HG02938 (cell line): ENCODE data around the gene DOCK10.
"Not testable (repeated sequence)": the region's sequence is repeated elsewhere in the genome, so short reads cannot be mapped to it uniquely, and the experiment has no call there.

Experiments
- ATAC-seq: cut with Tn5 transposase; IDR thresholded peaks from one replicate; pipeline ENCODE4 v1.9.1; 2021; ENCODE audit warnings: mild to moderate bottlenecking, moderate library complexity; ENCODE audit not compliant: unreplicated experiment

The DOCK10 gene

DNA sequence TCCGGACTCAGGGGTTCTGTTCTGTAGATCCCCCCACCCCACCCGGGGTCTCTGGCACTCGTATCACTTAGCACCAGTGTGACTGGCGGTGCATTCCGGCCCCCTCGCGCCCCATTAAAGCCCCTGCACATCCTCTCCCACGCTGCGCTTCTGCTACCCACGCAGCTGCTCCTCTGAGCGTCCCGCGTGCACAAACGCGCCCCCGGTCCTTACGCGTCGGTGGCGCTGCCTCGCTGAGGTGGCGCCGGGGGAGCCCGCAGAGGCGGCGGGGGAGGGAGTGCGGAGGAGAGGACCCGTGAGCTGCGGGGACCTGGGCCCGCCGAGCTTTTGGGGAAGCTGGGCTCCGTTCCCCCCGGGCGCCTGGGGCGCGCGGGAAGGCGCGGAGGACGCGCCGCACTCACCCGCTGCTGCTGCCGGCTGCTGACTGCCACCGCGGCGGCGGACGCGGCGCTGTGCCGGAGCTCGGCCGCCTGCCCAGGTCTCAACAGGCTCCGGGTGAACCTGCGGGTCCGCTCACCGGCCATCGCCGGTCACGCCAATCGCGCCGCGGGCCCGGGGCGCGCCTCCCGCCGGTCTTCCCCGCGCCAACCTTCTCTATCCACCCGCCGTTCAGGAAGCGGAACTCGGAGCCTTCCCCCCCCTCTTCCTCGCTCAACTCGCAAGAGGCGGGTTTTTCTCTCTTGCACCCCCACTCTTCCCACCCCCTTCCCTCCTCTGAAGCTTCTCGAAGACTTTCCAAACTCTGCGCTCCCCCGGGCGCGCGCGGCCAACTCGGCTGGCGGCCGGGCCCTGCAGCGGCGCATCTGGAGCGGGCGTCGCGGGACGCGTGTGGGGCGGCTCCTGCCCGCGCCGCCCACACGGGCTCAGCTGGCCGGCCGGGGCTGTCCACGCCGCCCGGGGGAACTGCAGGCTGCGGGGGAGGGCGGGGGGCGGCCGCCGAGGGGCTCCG, at the start of gene DOCK10:
TSS of gene DOCK10 (minus strand) at position 618 of the 949 bp plus-strand sequence. CDS start at position 524, 94 bp downstream.
- ATAC-seq: peak; percentile 28

DNA sequence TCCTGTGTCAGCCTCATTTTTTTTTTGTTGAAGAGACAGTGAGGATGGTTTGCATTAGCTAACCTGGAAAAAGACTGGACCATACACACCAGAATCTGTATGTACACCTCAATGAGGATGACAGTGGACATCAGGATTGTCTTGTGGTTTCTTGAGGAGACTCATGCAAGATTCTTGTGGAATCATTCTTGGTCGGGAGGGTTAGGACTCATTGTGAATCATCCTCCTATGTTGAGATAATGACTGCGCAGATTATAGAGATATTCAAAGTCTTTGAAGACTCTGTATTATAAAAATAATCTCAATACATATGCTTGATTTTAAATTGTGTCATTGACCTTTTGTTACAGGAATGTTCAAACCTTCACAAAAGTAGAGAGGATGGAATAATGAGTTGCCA, 49.1 kb upstream of the DOCK10 start:
- ATAC-seq: no peak

DNA sequence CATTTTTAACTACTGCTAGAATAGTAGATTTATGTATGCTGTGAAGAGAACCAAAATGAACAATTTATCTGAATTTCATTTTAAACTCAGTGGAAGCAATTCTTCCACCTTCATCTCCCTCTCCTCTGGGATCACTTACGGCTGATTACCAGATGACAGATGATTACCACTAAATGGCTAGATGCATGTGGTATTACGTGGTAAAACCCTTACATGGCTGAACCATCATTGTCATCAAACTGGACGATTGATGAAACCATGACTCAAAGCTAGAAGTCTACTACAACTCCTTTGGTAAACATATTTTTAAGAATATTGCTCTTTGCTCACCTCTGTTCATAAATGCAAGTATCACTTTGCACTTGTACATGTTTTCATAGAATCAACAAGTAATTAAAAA, 48.5 kb upstream of the DOCK10 start:
- no peak for ATAC-seq

DNA sequence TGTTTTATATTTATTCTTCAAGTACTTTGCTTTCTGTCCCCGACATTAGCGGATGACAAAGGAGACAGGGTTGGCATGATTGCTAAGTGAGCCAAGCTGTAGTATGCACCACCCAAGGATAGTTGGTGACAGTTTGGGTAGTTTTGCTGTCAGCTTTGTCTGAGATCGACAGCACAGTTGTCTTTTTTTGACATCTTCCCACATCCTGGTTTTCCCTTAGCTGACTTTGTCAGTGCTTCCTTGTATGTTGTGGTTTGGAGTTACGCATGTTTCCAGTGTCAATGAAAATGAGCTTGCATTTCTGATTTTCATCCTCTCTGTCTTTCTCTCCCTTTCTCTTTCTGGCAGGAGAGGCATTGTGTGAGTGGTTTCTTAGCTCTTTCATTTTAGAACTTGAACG, 44.6 kb upstream of the DOCK10 start:
- ATAC-seq: no peak

DNA sequence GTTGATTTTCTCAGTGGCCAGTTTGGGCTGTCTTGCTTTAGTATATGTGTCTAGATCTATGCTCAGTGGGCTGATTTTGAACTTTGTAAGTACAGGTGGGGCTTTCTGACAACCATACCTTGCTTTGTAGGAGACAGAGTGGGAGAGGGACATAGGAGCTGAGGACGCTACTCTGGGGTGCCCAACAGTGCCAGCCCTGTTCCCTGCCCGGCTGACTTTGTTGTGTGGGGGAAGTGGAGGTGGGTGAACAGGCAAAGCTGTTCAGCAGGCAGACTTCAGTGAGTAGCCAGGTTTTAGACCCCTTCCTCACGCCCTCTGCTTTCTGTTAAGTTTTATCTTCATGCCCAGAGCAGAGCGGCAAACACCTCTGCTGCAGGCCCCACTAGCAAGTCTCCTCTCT, 44.2 kb upstream of the DOCK10 start:
- ATAC-seq: no peak

DNA sequence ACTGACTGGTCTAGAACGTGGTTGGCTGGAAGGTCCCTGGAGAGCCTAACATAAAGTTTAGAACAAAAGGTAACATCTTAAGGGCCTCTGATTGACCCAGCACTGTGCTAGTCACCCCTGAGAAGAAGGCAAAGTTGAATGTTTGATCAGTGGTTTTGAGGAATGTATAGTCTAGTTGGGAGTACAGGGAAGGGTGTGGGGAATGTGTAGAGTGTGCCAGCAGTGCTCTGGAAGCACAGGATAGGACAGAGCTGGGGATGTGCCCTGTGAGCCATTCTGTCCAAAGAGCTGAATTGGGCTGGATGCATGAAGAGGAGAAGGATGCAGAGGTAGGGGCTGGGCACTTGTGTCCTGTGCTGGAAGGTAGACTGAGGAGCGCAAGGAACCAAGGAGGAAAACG, 41.0 kb upstream of the DOCK10 start:
- ATAC-seq: no peak

DNA sequence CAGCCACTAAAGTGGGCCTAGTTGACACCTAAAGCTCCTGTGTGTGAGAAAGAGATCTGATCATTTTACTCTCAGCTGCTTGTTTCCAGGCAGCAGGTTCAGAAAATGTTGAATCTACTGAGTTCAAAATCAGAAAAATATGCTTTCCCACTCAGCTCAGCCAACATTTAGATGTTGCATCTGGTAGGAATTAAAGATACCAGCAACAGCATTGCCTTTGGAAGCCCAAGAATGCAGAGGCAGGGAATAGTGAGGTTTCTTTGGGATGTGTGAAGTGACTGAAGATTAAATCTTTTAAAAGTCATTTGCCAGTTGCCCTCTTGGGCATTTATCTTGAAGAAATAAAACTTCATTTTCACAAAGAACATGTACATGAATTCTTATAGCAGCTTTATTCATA, 33.9 kb upstream of the DOCK10 start:
- no peak for ATAC-seq

DNA sequence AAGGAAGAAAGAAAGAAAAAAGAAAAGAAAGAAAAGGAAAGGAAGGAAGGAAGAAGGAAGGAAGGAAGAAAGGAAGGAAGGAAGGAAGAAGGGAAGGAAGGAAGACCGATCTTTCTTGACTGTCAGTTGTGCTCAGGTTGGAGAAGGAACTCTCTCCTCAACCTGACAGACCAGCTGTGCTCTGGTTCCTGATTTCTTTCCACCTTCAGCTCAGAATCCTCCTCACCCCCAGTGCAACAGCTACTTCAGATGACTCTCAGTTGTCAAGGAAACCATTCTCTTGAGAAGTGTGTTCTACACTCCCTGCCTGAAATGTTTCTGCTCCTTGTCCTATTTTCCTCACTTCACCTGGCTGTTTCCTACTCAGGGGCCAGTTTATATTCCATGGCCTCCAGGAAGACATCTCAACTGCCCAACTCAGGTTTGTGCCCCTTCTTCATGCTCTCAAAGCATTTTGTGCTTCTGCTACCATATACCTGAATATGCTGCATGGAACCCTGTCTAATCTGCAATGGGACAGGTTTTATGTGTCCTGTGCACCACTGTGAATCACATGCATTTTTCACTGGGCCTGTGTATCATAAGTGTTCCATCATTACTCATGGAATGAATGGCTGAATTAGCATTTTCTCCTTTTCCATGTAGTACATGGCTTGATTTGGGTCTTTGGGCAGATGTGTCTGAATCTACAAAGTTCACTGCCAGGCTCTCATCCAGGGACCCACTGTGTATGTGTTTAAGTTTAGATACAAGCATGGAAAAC, 32.8 kb upstream of the DOCK10 start:
- no peak for ATAC-seq

DNA sequence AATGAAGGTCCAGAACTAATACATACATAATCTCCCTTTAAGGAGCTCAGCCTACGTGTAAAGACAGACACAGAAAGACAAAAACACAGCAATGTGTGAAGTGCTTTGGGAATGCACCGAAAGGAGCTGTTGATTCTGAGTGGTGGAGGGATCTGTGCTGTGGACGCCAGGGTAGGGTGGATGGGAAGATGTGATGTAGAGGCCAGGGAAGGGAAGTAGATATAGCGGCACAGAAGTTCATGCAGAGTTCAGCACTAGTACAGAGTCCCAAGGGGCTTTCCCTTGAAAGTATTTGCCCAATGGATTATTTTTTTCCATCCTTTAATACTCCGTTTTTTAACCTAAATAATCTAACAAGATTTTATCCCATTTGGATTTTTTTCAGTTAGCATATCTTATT, 32.1 kb upstream of the DOCK10 start:
- no peak for ATAC-seq

DNA sequence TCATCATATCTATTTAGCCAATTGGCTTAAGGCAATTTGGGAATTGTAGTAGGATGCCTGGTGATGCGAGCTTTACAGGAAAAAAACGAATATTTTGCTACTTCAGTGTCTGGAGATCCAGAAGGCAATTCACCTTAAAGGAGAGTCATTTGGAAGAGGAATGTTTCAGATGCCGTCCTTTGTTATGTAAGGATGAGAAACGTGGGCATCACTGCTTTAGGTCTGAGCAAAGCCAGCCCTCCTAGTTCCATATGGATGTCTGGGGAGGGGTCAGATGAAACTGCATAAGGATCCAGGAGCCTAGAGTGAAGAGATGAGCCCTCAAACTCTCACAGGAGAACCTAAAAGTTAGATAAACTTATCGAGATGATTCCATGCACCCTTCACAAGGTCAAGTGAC, 30.9 kb upstream of the DOCK10 start:
- ATAC-seq: no peak

DNA sequence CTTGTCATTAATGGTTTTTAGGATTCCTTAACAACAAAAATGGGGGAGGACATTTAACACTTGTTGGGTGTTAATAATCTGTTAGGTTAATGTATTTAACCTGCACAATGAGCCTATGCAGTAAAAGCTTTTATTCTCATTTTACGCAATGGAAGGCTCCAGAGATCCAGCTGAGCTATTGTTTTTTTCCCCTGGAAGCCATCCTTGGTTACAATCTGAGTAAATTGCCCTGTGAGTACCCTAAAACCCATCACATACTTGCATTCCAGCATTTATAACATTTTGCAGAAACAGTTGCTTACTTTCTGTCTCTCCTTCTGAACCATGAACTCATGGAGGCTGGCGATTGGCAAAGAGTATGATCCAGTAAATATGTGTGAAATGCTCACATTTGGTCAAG, 30.2 kb upstream of the DOCK10 start:
- no peak for ATAC-seq

DNA sequence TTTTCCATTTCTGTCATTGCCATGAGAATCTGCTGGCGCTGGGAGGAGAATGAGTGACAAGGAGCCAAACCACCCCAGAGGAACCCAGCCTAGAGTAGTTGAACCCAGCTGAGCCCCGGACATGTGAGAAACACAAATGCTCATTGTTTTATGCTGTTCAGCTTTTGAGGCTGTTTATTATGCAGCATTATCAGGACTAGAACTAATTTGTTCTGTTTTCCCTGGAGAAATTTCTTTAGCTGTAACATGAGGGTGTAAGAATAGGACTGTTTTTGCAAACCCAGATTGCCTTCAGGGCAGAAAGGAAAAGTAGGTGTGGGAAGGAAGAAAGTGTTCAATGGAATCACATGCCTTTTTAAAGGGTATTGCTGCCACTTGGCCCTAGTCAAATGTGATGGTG, 28.5 kb upstream of the DOCK10 start:
- ATAC-seq: no peak

DNA sequence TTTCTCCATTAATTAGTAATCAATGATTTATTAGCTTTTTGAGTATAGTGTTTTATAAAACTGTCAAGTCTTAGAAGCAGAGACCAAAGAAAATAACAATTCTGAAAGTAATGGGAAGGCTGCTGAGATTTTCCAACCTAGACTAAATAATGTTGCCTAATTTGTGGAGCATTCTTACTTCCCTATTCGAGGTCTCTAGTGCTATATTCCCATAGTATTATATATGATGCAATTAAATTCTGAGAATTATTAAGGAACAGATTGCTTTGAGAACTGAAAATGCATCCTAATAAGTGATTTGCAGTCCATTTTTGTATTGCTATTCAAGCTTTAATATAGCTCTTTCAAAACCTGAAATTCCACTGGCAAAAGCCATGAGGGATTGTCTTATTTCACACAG, 27.7 kb upstream of the DOCK10 start:
- ATAC-seq: no peak

DNA sequence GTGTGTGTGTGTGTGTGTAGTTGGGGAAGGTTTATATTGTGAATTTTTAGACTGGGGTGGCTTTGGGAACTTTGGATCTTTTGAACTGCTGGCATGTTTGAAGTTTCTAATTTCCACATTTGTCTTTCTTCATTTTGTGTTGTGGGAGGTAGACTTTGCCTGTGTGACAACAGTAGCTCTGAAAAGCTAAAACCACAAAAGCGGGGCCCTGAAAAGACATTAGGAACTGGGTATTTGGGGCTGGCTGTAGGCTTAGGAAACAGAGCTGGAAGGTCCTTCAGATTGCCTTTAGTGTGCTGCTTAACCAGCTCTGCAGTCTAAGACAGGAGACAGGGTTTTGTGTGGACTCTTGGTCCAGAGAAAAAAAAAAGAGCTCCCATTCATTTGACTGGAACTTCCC, 27.2 kb upstream of the DOCK10 start:
- ATAC-seq: no peak

DNA sequence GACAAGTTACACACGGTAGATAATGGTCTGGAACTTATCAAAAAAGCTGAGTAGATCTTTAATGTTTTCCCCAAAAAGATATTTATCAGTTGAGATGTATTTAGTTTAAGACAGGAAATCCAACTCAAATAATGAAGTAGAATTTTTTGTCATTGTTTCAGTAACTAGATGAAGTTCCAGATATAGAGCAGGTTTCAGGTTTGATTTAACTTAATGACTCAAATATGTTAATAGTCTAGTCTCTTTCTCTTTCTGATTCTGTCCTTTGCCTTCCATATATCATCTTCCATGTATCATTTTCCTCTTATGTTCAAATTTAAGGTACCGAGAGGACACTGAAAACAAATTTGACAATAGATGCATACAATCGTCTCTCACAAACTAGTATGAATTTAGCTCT, 23.6 kb upstream of the DOCK10 start:
- ATAC-seq: no peak

DNA sequence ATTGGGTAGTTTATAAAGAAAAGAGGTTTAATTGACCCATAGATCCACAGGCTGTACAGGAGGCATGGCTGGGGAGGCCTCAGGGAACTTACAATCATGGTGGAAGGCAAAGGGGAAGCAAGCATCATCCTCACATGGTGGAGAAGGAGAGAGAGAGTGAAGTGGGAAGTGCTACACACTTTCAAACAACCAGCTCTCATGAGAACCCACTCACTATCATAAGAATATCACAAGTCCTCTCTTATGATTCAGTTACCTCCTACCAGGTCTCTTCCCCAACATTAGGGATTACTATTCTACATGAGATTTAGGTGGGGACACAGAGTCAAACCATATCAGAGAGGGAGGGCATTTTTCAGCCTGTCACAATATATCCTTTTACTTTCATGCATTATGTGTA, 22.7 kb upstream of the DOCK10 start:
- ATAC-seq: no peak

DNA sequence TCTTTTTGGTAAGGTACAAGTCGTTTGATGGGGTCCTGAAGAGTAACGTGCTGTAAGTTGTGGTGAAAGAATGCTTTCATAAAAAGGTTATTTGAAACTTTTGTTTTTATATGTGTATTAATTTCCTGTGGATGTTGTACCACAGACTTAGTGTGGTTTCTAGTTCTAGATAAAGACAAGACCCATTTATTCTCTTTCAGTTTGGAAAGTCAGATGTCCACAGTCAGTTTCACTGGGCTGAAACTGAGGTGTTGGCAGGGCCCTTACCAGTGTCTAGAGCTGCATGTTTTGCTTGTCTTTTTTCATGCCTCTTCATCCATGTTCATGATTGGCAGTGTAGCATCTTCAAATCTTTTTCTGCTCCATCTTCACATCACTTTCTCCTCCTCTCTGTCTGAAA, 22.1 kb upstream of the DOCK10 start:
- ATAC-seq: no peak

DNA sequence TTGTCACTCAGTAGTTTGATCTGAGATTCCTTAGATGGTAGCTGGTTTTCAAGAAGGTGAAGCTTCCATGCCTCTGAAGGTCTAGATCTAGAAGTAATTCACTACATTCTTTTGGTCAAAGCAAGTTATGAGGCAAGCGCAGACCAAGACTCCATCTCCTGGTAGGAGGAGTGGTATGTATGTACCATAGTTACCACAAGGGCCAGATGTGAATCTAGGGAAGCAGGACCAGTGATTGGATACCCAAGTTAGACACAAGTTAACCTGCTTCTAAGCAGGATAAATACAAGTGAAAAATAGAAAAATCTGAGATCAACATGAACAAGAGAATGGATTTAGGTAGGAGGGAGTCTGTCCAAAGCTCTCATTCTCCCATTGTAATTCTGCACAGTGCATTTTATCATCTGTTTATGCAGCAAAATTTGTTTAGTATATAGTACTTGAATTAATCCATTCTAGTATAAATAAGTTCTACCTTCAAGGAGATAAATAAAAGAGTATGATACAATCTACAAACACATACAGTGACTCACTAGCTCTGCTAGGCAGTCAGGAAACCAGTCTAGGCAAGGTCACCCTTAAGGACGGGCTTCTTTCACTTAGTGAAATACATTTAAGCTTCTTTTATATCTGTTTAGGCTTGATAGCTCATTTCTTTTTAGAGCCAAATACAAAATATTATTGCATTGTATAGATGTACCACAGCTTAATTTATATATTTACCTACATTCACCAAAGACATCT, 14.2 kb upstream of the DOCK10 start:
- ATAC-seq: no peak

DNA sequence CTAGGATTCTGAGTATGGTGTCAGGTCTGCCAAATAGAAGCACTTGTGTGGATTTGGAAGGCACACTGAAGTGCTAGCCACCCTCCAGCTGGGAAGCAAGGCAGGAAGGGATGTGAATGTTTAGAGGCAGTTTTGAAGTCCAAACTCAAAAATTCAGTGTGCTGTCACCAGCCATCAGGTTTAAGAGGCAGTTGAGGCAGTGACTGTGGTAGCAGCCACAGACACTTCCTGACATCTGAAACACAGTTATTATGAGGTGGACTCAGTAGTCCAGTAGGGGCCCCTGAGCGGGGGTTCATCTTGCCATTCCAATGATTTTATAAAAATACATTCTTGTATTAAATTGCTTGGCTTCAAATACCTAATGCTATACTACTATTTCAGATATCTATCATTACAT, 13.4 kb upstream of the DOCK10 start:
- ATAC-seq: no peak

DNA sequence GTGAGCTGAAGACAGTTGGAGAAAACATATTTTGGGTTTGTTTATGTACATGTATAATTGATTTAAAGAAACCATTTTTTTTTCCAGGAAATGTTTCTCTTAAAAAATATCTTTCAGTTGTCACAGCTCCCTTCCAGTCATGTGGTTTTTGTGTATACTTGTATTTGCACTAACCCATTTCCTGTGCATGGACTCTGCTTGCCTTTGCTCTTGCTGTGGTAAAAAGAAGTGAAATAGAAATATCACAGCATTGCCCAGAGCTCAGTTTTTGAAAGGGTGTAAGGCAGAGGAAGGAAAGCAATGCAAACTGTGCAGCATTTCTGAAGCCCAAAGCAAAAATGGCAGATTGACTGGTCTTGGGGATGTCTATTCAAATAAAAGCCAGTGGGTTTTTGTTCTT, 10.4 kb upstream of the DOCK10 start:
- peak; percentile 83 for ATAC-seq

DNA sequence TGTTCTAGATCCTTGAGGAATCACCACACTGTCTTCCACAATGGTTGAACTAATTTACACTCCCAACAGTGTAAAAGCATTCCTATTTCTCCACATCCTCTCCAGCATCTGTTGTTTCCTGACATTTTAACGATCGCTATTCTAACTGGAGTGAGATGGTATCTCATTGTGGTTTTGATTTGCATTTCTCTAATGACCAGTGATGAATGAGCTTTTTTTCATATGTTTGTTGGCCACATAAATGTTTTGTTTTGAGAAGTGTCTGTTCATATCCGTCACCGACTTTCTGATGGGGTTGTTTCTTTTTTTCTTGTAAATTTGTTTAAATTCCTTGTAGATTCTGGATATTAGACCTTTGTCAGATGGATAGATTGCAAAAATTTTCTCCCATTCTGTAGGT, 5.2 kb upstream of the DOCK10 start:
- ATAC-seq: not testable (repeated sequence)

DNA sequence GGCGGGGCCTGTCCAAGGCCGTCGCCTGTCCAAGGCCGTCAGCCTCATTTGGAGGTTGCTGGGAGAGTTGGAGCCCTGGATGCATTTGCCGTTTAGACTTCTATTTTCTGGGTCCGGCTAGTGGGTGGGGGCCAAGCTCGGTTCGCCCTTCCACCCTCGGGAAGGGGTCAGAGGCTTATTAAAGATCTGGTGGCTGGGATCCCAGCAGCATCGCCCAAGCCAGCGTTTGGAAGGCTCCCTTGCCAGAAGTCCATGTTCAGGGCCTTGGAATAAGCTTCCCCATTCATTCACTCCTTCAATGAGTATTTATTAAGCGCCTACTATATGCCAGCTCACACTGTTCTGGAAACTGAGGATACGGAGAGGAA, 516 bp upstream of the DOCK10 start:
- no peak for ATAC-seq
